Measurements from ENCODE around the gene IL32.

The IL32 gene

DNA sequence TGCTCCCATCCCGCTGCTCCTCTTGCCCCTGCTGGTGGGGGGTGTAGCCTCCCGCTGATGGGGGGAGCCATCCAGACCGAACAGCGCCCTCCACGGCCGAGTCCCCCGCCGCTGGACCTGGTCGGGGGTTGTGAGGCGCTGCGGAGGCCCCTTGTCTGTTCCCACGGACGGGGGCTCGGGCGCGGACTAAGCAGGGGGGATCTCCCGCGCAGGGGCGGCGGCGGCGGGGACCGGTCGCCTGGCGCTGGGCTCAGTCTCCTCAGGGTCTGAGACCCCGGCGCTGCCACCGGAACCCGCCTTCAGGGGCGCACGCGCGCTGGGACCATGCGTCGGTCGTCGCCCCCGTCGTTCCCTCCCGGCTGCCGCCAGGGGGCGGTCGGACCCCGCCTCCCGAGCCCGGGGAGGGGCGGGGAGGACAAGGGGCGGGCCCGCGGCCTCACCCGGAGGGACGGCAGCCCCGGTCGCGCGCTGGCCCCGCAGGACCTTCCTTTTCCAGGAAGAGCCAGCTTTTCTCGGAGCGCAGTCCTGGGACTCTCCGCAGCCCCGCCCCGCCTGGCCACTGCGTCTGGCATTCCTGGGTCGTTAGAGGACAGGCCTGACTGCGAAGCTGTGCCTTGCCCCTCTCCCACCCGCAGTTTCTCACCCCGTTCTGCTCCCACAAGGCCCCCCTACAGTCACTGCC, 6.3 kb upstream of the IL32 start:
- Histone ChIP-seq H3K4me3 (ENCODE audit: low read depth in 1 of 2, low read length in 2 of 2) (peak overlapping the region; percentile 51 to 74), H3K27me3 (ENCODE audit: insufficient read depth, low read length, poor library complexity) (no peaks in the 10 kb centered on the region)

DNA sequence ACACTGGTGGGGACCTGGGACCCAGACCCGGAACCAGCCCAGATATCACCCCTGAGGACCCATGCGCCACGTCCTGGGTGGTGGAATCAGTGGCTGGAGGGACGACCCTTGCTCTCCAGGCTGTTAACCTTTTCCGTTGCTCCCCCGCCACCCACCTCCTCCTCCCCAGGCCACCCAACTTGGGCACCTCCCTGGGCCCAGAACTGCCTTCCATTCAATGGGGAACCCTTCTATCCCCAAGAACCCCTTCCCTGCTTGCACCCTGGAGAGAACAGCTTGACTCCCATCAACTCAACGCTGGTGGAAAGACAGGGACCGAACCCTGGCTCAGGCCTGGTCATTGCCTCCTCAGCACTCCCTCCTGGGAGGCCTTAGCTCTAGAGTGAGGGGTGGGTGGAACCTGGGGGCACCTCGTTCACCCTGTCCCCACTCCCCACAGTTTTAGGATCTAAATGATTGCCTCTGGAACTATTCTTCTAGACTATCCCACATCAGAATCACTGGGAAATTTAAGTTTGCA, 5.7 kb upstream of the IL32 start:
- TF ChIP-seq EZH2 (IDR thresholded peaks at IDR 0.05; ENCODE audit: borderline replicate concordance, low read depth, low read length, severe bottlenecking) (no peak), CTCF (IDR thresholded peaks at IDR 0.05; ENCODE audit: borderline replicate concordance, extremely low read depth, low read length, poor library complexity, severe bottlenecking) (no peak)
- peak overlapping the region; percentile 90 for H3K27ac ChIP-seq (ENCODE audit: low read length)
- ATAC-seq (ENCODE audit: insufficient read depth, low read depth) = no peak

More for the DNA sequence above, 6.3 kb upstream of the IL32 start:
- Histone ChIP-seq H2AFZ (ENCODE audit: low read depth, low read length) (peak overlapping the region; percentile 76), H3K9ac (ENCODE audit: low read depth, low read length) (peak overlapping the region; percentile 83), H3K79me2 (ENCODE audit: insufficient read depth, low read length) (peaks cover 23% of the 10 kb centered on the region), H3K4me2 (ENCODE audit: insufficient read depth, low read length) (peak overlapping the region; percentile 83), H4K20me1 (ENCODE audit: insufficient read depth, low read length) (peaks cover 12% of the 10 kb centered on the region; the same call in 1 of the 2 replicates), H3K27ac (ENCODE audit: low read length) (peak overlapping the region; percentile 90), H3K4me1 (ENCODE audit: insufficient read depth, low read length) (peaks cover 31% of the 10 kb centered on the region), H3K36me3 (ENCODE audit: insufficient read depth, low read length) (peaks cover 31% of the 10 kb centered on the region), H3K9me3 (ENCODE audit: insufficient read depth, low read length, severe bottlenecking) (no peaks in the 10 kb centered on the region)
- TF ChIP-seq EZH2 (IDR thresholded peaks at IDR 0.05; ENCODE audit: borderline replicate concordance, low read depth, low read length, severe bottlenecking) (no peak), CTCF (IDR thresholded peaks at IDR 0.05; ENCODE audit: borderline replicate concordance, extremely low read depth, low read length, poor library complexity, severe bottlenecking) (peak; percentile 83)
- ATAC-seq (ENCODE audit: insufficient read depth, low read depth) = peak; percentile 91
- DNase-seq = peak; percentile 88

GRCh38 chr16:3060339-3061127, 4.9 kb upstream of the IL32 start:
- H3K27me3 ChIP-seq (ENCODE audit: insufficient read depth, low read length, poor library complexity) = no peaks in the 10 kb centered on the region
- DNase-seq = no peak
- H3K79me2 ChIP-seq (ENCODE audit: insufficient read depth, low read length) = peaks cover 34% of the 10 kb centered on the region
- H4K20me1 ChIP-seq (ENCODE audit: insufficient read depth, low read length) = peaks cover 12% of the 10 kb centered on the region; the same call in 1 of the 2 replicates
- H3K4me1 ChIP-seq (ENCODE audit: insufficient read depth, low read length) = peaks cover 44% of the 10 kb centered on the region
- ATAC-seq (ENCODE audit: insufficient read depth, low read depth) = no peak
- H2AFZ ChIP-seq (ENCODE audit: low read depth, low read length) = no peak overlapping the region
- H3K4me3 ChIP-seq (ENCODE audit: low read depth in 1 of 2, low read length in 2 of 2) = no peak overlapping the region; a peak in 1 of 4 replicates
- peak overlapping the region; percentile 83; the same call in 1 of the 2 replicates for H3K4me2 ChIP-seq (ENCODE audit: insufficient read depth, low read length)
- TF ChIP-seq EZH2 (IDR thresholded peaks at IDR 0.05; ENCODE audit: borderline replicate concordance, low read depth, low read length, severe bottlenecking) (no peak), CTCF (IDR thresholded peaks at IDR 0.05; ENCODE audit: borderline replicate concordance, extremely low read depth, low read length, poor library complexity, severe bottlenecking) (no peak)
- no peaks in the 10 kb centered on the region for H3K9me3 ChIP-seq (ENCODE audit: insufficient read depth, low read length, severe bottlenecking)
- H3K36me3 ChIP-seq (ENCODE audit: insufficient read depth, low read length) = peaks cover 18% of the 10 kb centered on the region; the same call in 1 of the 2 replicates
- H3K27ac ChIP-seq (ENCODE audit: low read length) = peak overlapping the region; percentile 90
- H3K9ac ChIP-seq (ENCODE audit: low read depth, low read length) = peak overlapping the region; percentile 83

More for the DNA sequence above, 5.7 kb upstream of the IL32 start:
- Histone ChIP-seq H4K20me1 (ENCODE audit: insufficient read depth, low read length) (peaks cover 12% of the 10 kb centered on the region; the same call in 1 of the 2 replicates), H3K79me2 (ENCODE audit: insufficient read depth, low read length) (peaks cover 27% of the 10 kb centered on the region), H3K4me3 (ENCODE audit: low read depth in 1 of 2, low read length in 2 of 2) (peak overlapping the region; percentile 51 to 74; a peak in 3 of 4 replicates), H3K27me3 (ENCODE audit: insufficient read depth, low read length, poor library complexity) (no peaks in the 10 kb centered on the region), H2AFZ (ENCODE audit: low read depth, low read length) (peak overlapping the region; percentile 76), H3K9me3 (ENCODE audit: insufficient read depth, low read length, severe bottlenecking) (no peaks in the 10 kb centered on the region), H3K4me2 (ENCODE audit: insufficient read depth, low read length) (peak overlapping the region; percentile 83), H3K4me1 (ENCODE audit: insufficient read depth, low read length) (peaks cover 36% of the 10 kb centered on the region), H3K9ac (ENCODE audit: low read depth, low read length) (peak overlapping the region; percentile 83), H3K36me3 (ENCODE audit: insufficient read depth, low read length) (peaks cover 25% of the 10 kb centered on the region)
- DNase-seq = no peak
